B cell (primary cell): ENCODE measurements around the gene MNT. TPM values are rescaled to one million over a fixed set of nuclear protein-coding genes. Genes with fewer than 3 reads are reported as not detected.

Experiments used
- ATAC-seq: fragments of 200-7000 bp; cut with Tn5 transposase; one replicate; pipeline ENCODE4 v1.10.0; 2021; ENCODE audit warnings: low read depth, mild to moderate bottlenecking, moderate number of reproducible peaks, moderate library complexity
- CTCF ChIA-PET: fragments of 350-600 bp; sonication (Branson Sonifier 250); formaldehyde crosslinking; loops from one replicate; lab custom pipeline; 2021; ENCODE audit warnings: antibody characterized with exemption, inconsistent platforms; lab: Charles Lee
- POLR2A ChIA-PET: fragments of 350-600 bp; sonication (Branson Sonifier 250); formaldehyde crosslinking; loops from one replicate; lab custom pipeline; 2021; ENCODE audit warnings: antibody characterized with exemption; lab: Charles Lee
- DNase-seq: peaks from one replicate; pipeline ENCODE4 v3.0.0; 2013
- H2AFZ ChIP-seq: 2 replicates; pipeline ENCODE4 v1.6.1; 2012; ENCODE audit warnings: mild to moderate bottlenecking, low read depth, low read length; ENCODE audit not compliant: insufficient read depth, poor library complexity, severe bottlenecking
- H3K27ac ChIP-seq, 2 donors: 1 replicate in 1 of 2; 2 replicates in 1 of 2; pipeline ENCODE4 v1.5.1; 2012 to 2013; ENCODE audit warnings: low read length in 2 of 2, mild to moderate bottlenecking in 2 of 2, moderate library complexity in 1 of 2
- H3K27me3 ChIP-seq, 4 experiments: fragments of 200-600 bp in 1 of 4; sonication (generic) in 1 of 4; replicated peaks in 1 of 4; 1 replicate in 2 of 4; 2 replicates in 2 of 4; pipeline versions ENCODE4 v1.6.1 to v1.7.0; 2013 to 2016; ENCODE audit warnings: low read length in 3 of 4, mild to moderate bottlenecking in 2 of 4, mixed read lengths in 1 of 4, moderate library complexity in 1 of 4; ENCODE audit not compliant: insufficient read depth in 4 of 4, control insufficient read depth in 3 of 4; ENCODE audit errors: control extremely low read depth in 1 of 4
- H3K36me3 ChIP-seq, 2 experiments: replicated peaks in 1 of 2; 1 replicate in 1 of 2; 2 replicates in 1 of 2; pipeline versions ENCODE4 v1.6.1 to v1.7.1; 2013; ENCODE audit warnings: low read length in 1 of 2; ENCODE audit not compliant: insufficient read depth in 2 of 2, control insufficient read depth in 1 of 2; ENCODE audit errors: control extremely low read depth in 1 of 2, extremely low read depth in 1 of 2
- H3K4me1 ChIP-seq, 2 donors: fragments of 200-600 bp in 1 of 2; sonication (generic) in 1 of 2; 1 replicate in 1 of 2; 2 replicates in 1 of 2; pipeline versions ENCODE4 v1.5.1 to v1.6.1; 2013 to 2017; ENCODE audit warnings: low read length in 2 of 2; ENCODE audit not compliant: control insufficient read depth in 2 of 2, insufficient read depth in 2 of 2
- H3K4me2 ChIP-seq: replicated peaks from 2 replicates; pipeline ENCODE3; 2012; ENCODE audit warnings: mild to moderate bottlenecking, low read depth, low read length; ENCODE audit not compliant: poor library complexity, severe bottlenecking
- H3K4me3 ChIP-seq, 5 experiments: fragments of 200-600 bp in 1 of 5; sonication (generic) in 1 of 5; 1 replicate in 3 of 5; 2 replicates in 2 of 5; pipeline versions ENCODE4 v1.5.1 to v1.7.0; 2011 to 2016; ENCODE audit warnings: low read length in 4 of 5, mild to moderate bottlenecking in 4 of 5, low read depth in 2 of 5, control low read depth in 1 of 5, moderate library complexity in 1 of 5; ENCODE audit not compliant: insufficient read depth in 1 of 5; ENCODE audit errors: control extremely low read depth in 1 of 5, extremely low read depth in 1 of 5
- H3K79me2 ChIP-seq: fragments of 200-600 bp; sonication (generic); one replicate; pipeline ENCODE4 v1.6.0; 2016; ENCODE audit warnings: low read length; ENCODE audit not compliant: control insufficient read depth, insufficient read depth
- H3K9ac ChIP-seq: fragments of 200-600 bp; sonication (generic); 2 replicates; pipeline ENCODE4 v1.6.1; 2017; ENCODE audit warnings: mild to moderate bottlenecking, low read length, moderate library complexity
- H3K9me3 ChIP-seq, 3 donors: one replicate each; pipeline versions ENCODE4 v1.6.1 to v1.7.1; 2013; ENCODE audit warnings: low read length in 2 of 3; ENCODE audit not compliant: control insufficient read depth in 2 of 3, insufficient read depth in 1 of 3; ENCODE audit errors: control extremely low read depth in 1 of 3
- H4K20me1 ChIP-seq: 2 replicates; pipeline ENCODE4 v1.6.0; 2012; ENCODE audit warnings: mild to moderate bottlenecking, low read length; ENCODE audit not compliant: insufficient read depth, control insufficient read depth, poor library complexity, severe bottlenecking
- H3K27ac Mint-ChIP-seq: one replicate; pipeline ENCODE4 v1.8.0; 2021; ENCODE audit warnings: mixed read lengths
- H3K27me3 Mint-ChIP-seq: one replicate; pipeline ENCODE4 v1.8.0; 2021; ENCODE audit warnings: mixed read lengths
- H3K4me1 Mint-ChIP-seq: one replicate; pipeline ENCODE4 v1.8.0; 2021; ENCODE audit warnings: mixed read lengths
- H3K4me3 Mint-ChIP-seq: one replicate; pipeline ENCODE4 v1.8.0; 2021; ENCODE audit warnings: mixed read lengths
- H3K9me3 Mint-ChIP-seq: one replicate; pipeline ENCODE4 v1.8.0; 2022; ENCODE audit warnings: mixed read lengths; ENCODE audit not compliant: insufficient read depth
- CTCF ChIP-seq: fragments of 200-600 bp; IDR thresholded peaks from one replicate; pipeline ENCODE4 v1.8.0; 2022; ENCODE audit warnings: antibody characterized with exemption, mild to moderate bottlenecking
- EZH2 ChIP-seq: IDR thresholded peaks from 2 replicates; pipeline ENCODE4 v1.6.1; 2012; ENCODE audit warnings: borderline replicate concordance, low read depth, mild to moderate bottlenecking, moderate library complexity, low read length; ENCODE audit not compliant: insufficient read depth, poor library complexity, severe bottlenecking
- WGBS: methylation state at CpG from one replicate; pipeline ENCODE4 v1.1.5; 2013; ENCODE audit warnings: missing lambda C conversion rate; ENCODE audit not compliant: insufficient coverage; 5-methylcytosine and 5-hydroxymethylcytosine counted together
- intact Hi-C: fragments of 100-400 bp; cut with micrococcal nuclease; formaldehyde crosslinking; loops from one replicate; pipeline ENCODE4 v1.10.0; 2022
- polyA plus RNA-seq: library from polyadenylated mRNA; depleted of rRNA; stranded (reverse); fragments of >200 nt; gene quantifications from 2 replicates; pipeline ENCODE4 v1.2.3, GENCODE V29; 2012
- total RNA-seq, 2 donors: library from RNA; stranded (reverse); fragments of 120-200 nt in 1 of 2; gene quantifications; 1 replicate in 1 of 2; 2 replicates in 1 of 2; pipeline versions ENCODE4 v1.2.3 to v1.2.4, GENCODE V29; 2013 to 2022

The MNT gene
- total and polyA plus RNA-seq, 2 donors (not counting 1 experiment from before 2014, with no cell fraction given) = 20.0 to 68.5 TPM

- peak overlapping the region; percentile 99 for H3K4me3 Mint-ChIP-seq
- Histone ChIP-seq H3K36me3 (no peaks in the 10 kb centered on the region), H3K79me2 (peaks cover 61% of the 10 kb centered on the region), H2AFZ (peak overlapping the region; percentile 73), H3K4me2 (peak overlapping the region; percentile 98), H3K27me3 (no peaks in the 10 kb centered on the region), H3K9ac (peak overlapping the region; percentile 99), H3K27ac (peak overlapping the region; percentile 93 to 98), H4K20me1 (peaks cover 54% of the 10 kb centered on the region), H3K4me1 (peaks cover 48 to 61% of the 10 kb centered on the region in 2 donors), H3K9me3 (no peaks in the 10 kb centered on the region), H3K4me3 (peak overlapping the region; percentile 36 to 99 (median 96))
- intact Hi-C loops = no loop called here
- no peaks in the 10 kb centered on the region for H3K9me3 Mint-ChIP-seq
- ChIA-PET CTCF (interaction anchor here (0.6 to 3.2 kb wide), 4 partner anchors 9 to 884 kb away, joined by 3 to 17 read pairs (median 10); no protein-coding TSS in a partner anchor), POLR2A (interaction anchor here (0.6 to 1.2 kb wide), 2 partner anchors 62 to 488 kb away, joined by 3 read pairs; partner anchors contain the start of gene TSR1)
- TF ChIP-seq CTCF (no peak), EZH2 (no peak)
- peaks cover 58% of the 10 kb centered on the region for H3K4me1 Mint-ChIP-seq
- H3K27me3 Mint-ChIP-seq = no peaks in the 10 kb centered on the region
- H3K27ac Mint-ChIP-seq = peak overlapping the region; percentile 99
- ATAC-seq = no peak
- 25% methylated on average over 37 of the region's 55 CpGs for whole genome bisulfite sequencing
- peak; percentile 53 for DNase-seq
Observed at GRCh38 chr17:2398655-2399571, 1.9 kb downstream of the MNT start.

- Histone ChIP-seq H2AFZ (no peak overlapping the region), H3K4me3 (no peak overlapping the region), H3K27ac (no peak overlapping the region), H3K4me1 (peaks cover 48 to 62% of the 10 kb centered on the region in 2 donors), H4K20me1 (peaks cover 54% of the 10 kb centered on the region), H3K36me3 (no peaks in the 10 kb centered on the region), H3K9me3 (no peaks in the 10 kb centered on the region), H3K79me2 (peaks cover 61% of the 10 kb centered on the region), H3K9ac (no peak overlapping the region), H3K4me2 (peak overlapping the region; percentile 98), H3K27me3 (no peaks in the 10 kb centered on the region)
- TF ChIP-seq CTCF = no peak
- no peak for TF ChIP-seq EZH2
- intact Hi-C loops = no loop called here
- Mint-ChIP-seq H3K4me1 (peaks cover 59% of the 10 kb centered on the region), H3K27ac (peak overlapping the region; percentile 59), H3K9me3 (no peaks in the 10 kb centered on the region), H3K27me3 (no peaks in the 10 kb centered on the region), H3K4me3 (peak overlapping the region; percentile 99)
- ChIA-PET CTCF (interaction anchor here (3.1 to 3.2 kb wide), 2 partner anchors 15 to 18 kb away, joined by 16 to 17 read pairs; no protein-coding TSS in a partner anchor), POLR2A (no interaction called here)
- ATAC-seq (no peak), DNase-seq (no peak)
- WGBS = 96% methylated on average over 7 of the region's 10 CpGs
Observed at GRCh38 chr17:2398182-2398581, 2.7 kb downstream of the MNT start.
